Dermis blood vessel endothelial cell (primary cell): ENCODE results near the gene KLHDC3. TPM values are rescaled to one million over a fixed set of nuclear protein-coding genes. Genes with fewer than 3 reads are reported as not detected.

Experiments
- DNase-seq: peaks from one replicate; pipeline ENCODE4 v3.0.0; 2010
- total RNA-seq: library from RNA; depleted of rRNA; stranded (reverse); fragments of >200 nt; gene quantifications from 2 replicates; pipeline ENCODE4 v1.2.3, GENCODE V29; 2014

Gene KLHDC3, protein sequence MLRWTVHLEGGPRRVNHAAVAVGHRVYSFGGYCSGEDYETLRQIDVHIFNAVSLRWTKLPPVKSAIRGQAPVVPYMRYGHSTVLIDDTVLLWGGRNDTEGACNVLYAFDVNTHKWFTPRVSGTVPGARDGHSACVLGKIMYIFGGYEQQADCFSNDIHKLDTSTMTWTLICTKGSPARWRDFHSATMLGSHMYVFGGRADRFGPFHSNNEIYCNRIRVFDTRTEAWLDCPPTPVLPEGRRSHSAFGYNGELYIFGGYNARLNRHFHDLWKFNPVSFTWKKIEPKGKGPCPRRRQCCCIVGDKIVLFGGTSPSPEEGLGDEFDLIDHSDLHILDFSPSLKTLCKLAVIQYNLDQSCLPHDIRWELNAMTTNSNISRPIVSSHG
- total RNA-seq: 134 and 173 TPM in 2 replicates

DNA sequence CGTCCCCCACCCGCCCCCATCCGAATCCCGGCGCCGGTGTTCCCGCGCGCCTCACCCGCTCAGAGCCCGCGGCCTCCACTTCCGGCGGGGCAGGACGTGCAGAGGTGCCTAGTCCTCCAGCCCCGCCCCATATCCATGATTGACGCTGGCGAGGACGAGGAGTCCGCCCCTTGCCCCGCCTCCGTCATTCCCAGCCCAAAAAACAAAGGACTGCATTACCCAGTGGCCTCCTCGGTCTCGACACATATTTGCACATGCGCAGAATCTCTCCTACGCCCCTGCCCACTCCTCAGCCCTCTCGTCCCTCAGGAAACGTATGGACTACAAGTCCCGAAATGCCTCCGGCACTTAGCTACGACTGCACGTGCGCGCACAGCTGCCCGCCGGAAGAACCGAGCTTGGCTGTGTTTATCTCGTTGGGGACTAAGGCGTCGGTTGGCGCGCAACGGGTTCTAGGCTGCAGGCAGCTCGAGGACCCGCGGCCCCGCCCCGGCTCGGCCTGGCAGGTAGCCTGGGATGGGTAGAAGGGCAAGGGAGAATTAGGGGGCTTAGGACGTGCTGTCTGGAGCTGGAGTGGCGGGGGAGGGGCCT lies at the start of gene KLHDC3, which contains the start of gene MEA1:
KLHDC3 (plus strand) TSS at position 407 of the 591 bp plus-strand sequence. CDS start 2,944 bp downstream, outside the sequence.
MEA1 (minus strand) TSS at position 104 of the 591 bp plus-strand sequence. CDS start 133 bp downstream, outside the sequence.
- peak; percentile 100 for DNase-seq

DNA sequence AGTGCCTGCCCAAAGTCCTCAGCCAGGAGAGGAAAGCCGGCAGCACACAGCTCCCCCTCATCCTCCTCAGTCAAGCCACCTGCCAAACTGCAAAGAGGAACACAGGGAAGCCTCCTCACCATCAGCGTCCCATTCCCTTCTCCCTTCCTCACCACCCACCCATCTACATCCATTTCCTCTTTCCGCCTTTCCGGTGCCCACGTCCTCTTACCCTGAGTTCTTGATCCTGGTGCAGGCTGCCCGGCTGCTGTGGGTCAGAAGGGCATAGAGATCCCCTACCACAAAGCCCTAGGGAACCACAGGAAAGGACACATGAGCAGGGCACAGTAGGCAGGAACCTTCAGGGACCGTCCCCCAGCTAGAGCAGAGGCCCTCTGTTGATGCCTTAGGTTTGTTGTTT lies 47.5 kb upstream of the KLHDC3 start:
- DNase-seq: no peak

DNA sequence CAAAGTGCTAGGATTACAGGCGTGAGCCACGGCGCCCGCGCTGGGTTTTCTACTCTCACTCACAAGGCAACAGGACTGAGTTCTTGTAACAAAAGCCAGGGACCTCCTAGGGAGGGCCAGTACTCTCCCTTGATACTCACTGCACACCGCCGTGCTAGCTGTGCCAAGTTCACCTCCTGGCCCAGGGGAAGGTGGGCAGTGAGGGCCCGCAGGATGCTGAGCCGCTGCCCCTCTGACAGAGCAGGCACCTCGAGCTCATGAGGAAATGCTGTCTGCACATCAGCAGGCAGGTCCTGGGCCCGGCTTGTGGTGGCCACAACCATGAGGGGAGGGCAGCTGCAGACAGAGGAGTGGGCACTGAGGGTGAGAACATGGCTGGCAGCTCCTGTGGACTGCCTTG lies 46.8 kb upstream of the KLHDC3 start:
- DNase-seq: no peak

DNA sequence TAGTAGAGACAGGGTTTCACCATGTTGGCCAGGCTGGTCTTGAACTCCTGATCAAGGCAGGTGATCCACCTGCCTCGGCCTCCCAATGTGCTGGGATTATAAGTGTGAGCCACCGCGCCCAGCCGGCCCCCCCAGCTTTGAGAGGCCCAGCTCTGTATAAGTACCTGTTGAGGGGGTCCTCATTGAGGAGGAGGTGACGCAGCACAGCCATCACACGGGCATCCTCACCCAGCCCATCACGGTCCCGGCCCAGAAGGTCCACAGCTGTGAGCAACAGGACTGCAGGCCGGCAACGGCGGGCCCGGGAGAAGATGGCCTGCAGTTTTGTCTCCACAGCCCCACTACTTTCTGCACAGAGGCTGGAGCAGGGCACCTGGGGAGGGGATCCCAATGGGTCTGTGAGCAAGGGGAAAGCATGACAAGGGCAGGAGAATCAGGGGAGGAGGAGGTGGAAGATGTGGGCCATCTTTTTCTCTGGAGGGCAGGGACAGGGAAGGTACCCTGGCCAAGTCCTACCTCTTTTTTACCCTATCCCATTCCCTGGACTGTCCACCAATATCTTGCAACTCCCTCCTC lies 45.8 kb upstream of the KLHDC3 start:
- no peak for DNase-seq

DNA sequence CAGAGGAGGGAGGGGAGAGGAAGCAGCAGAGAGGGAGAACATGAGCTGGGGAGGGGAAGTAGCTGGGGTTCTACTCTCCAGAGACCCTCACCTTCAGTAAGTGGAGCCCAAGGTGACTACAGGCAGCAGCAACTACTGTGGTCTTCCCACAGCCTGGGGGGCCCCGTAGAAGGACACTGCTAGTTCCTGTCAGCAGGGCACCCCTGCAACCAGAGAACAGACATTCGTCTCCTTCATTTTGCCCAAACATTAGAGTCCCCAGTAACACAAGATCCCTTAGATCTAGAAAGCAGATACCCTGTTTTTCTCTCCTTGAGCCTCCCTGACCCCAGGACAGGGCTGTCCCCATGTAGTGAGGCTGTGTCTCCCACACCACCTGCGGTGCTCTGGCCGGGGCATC lies 45.3 kb upstream of the KLHDC3 start:
- DNase-seq: no peak

DNA sequence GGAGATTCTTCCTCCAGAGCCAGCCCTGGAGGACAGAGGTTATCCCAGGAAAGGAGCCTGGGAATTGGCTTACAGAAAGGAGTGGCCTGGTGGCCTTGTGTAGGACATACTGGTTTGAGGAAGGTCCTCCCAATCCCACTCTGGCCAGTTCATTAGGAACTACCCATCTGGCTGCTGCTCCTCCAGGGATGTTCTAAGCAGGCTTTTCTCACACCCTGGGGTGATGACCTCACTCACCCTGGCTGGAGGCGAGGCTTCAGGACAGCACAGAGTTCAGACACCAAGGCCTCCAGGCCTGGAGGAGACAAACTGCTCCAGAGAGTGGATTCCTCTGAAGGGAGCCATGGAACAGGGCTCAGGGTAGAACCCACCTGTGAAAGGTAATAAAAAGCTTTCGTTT lies 44.6 kb upstream of the KLHDC3 start:
- no peak for DNase-seq

DNA sequence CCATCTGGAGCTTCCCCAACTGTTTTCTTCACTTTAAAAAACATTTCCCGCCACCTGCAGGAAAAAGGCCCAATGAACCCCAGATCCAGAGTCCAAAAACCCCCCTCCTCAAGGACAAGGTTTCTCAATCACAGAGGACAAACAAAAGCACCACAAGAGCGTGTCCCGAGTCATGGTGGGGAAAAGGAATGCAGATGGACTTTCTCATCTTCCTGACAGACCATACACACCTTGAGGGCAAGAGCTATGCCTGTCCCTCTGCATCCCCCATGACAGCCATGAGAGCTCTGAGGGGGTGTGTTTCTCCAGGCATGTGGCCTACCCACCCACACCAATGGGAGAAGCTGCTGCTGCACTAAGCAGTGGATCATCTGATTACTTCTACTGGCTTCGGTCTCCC lies 44.1 kb upstream of the KLHDC3 start:
- no peak for DNase-seq

DNA sequence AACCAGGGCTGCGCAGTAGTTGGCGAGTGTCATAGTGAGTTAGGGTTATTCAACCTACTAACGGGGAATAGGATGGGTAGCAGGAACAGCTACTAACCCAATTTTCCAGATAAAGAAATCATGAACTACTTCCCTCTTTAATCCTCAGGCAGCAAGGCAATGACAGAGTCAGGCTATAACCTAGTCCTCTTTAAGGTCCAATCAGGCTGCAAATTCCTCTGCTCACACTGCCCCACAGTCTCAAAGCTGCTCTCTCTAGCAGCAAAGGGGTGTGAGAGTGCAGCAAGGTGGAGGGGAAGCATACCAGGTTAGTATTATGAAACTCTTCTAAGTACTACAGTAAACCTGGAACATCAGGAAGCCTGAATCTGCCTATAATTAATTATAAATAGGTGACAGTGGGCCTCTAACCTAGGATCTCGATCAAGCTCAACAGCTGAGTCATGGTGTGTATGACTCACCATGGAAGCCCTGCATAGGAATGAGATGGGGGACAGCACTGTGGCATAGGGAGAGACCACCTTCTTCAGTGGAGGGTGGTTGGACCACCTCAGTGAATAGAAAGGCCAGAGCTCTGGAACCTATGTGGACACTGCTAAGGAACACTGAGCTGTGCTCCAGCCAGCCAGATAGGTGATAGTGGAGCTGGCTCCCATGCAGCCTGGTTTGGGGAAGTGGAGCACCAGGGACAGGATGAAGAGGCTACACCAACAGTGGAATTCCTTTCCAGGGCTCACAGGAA lies 43.0 kb upstream of the KLHDC3 start:
- peak; percentile 30 for DNase-seq

DNA sequence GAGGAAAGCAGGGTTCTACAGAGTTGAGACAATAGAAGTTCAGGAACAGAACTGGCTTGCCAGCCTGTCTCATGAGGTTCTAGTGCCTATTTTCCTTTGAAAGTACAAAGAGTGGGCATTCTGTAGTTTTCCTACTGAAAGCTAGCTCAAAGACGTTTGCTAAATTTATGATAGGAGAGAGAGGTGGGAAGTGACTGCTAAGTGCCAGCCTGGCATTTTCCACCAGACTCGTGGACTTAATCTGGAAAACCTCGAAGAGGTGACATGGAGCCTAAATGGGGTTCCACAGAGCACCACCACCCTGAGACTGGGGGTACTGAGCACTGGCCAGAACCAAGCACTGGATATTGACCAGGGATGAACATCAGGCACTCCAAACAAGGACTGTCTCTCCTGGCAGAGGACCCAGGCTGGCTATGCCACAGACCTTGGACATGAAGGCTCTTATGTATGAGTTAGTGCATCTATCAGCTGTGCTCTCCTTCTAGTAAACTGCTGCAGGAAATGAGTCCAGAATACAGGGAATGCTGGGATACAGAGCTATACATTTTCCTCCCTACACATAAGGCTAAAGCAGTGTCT lies 42.2 kb upstream of the KLHDC3 start:
- no peak for DNase-seq

DNA sequence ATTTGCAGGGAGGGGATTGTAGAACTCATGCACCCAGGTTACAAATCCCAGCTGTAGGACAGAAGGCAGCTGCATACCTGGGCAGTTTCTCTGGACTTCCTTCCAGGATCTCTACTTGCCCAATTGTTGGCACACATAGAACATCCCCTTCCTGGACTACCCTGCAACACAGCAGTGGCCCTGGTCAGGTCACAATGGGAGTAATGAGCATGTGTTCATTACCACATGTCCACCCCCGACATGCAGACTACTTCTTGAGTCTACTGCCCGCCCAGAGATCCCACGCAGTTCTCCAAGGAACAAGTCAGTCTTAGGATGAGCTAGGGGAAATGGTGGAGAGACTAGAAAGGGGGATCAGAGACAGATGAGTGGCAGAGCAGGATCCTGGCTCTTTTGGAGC lies 40.1 kb upstream of the KLHDC3 start:
- DNase-seq: no peak

DNA sequence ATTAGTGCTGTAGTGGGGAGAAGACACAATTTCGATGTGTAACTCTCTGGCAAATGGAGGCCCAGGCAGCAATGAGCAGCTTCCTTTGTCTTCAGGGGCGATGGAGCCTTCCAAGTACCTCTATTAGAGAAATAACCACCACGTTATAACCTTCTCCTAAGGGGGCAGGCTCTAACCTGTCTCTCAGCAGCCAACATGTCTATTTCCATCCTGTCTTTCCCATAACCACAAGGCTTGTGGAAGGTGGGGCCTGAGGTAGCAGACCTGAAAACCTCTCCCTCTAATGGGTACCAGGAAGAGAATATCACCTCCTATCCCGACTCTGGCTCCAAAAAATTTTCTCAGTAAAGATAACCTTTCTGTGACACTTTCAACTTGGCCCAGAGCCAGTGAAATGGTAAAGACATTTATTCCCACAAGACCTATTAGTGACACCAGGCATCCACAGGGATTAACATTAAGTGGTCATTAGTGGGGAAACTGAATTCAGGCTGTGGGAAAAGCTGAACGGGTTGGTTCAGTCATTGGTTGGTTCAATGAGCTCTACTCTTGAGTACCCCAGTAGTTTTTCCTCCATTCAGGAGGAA lies 39.0 kb upstream of the KLHDC3 start:
- DNase-seq: no peak

DNA sequence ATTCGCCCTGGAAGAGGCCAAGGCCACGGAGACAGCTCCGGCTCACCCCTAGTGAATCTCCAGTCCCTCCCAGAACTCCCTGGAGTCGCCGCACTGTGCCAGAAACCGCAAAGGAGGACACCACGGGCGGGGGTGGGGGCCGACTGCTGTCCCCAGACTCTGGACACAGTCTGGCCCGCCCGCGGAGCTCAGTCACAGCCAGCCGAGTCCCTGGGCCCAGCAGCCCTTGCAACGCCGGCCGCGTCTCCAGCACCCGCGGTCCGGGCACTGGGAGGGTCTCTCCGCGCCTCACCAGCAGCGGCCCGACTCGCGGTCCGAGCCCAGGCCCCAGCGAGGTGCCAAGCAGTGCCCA lies 35.6 kb upstream of the KLHDC3 start:
- DNase-seq: peak; percentile 43

DNA sequence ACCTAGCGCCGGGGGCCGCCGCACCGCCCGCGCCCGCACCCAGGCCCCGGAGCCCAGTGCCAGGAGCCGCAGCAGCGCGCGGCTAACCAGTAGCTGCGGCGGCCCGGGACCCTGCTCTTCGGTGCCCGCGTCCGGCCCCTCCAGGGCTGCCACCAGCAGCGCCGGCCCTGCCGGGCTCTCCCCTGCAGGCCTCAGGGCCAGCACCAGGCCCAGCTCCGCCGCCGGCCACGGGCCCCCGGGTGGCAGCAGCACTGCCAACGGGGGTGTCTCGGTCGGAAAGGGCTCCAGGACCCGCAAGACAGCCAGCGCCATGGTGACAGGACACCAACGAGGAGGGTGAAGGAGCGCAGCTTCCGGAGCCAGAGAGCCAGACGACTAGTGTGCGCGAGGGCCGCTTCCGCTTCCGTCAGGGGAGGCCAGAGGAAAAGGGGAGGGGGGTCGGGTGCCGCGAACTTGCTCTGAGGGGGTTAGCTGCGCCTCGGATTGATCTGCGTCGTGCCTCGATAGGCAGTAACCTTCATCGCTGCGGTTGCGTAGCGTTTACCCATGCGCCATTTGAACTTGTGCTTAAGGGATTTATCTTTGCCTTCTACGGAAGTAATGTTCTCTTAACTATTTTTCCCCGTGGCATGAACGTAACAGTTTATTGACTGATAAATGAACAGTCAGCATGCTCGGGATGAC lies 35.1 kb upstream of the KLHDC3 start, which contains the start of gene PEX6:
PEX6 (minus strand) TSS at position 343 of the 684 bp plus-strand sequence; CDS start at position 312, 31 bp downstream.
- DNase-seq: peak; percentile 88

DNA sequence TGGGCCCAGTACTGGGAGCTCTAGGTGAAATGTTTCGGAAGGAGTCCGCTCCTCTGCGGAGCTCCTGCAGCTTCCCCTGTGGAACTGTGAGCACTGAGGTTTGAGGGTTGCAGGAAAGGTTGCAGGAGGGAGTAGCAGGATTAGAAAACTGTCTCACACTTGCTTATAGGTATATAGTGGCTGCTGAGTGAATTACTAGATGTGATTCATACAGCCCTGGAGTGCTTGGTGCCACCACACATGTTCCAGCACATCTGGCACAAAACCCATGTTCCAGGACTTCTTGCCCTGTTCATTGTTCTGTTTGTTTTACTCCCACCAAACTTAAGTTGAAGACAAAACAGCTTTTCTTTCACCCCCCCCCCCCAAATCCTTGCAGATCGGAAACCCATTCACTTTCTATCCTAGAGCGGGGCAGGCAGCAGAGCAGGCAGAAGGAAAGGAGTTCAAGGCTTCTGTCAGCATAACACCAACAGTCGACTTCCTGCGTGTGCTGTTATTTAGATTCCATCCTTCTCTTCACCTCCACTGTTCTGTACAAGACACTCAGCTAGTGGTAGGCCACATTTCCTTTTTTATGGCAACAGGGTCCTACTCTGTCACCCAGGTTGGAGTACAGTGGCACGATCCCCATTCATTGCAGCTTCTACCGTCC lies 34.4 kb upstream of the KLHDC3 start:
- DNase-seq: peak; percentile 45

DNA sequence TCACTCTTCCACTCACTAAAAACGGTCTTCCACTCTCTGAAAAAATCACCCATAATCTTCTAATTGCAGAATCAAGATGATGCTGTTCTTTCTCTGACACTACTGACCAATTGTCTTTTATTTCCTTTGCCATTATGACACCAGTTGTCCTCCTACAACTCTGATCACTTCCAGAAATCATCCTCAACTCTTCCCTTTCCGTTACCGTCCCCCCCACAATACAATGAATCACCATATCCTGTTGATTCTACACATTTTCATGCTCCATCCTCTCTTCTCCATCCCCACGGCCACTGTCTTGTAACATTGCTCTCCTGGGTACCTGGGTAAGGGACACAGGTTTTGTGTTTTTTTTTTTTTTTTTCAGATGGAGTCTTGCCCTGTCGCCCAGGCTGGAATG lies 32.2 kb upstream of the KLHDC3 start:
- DNase-seq: no peak

DNA sequence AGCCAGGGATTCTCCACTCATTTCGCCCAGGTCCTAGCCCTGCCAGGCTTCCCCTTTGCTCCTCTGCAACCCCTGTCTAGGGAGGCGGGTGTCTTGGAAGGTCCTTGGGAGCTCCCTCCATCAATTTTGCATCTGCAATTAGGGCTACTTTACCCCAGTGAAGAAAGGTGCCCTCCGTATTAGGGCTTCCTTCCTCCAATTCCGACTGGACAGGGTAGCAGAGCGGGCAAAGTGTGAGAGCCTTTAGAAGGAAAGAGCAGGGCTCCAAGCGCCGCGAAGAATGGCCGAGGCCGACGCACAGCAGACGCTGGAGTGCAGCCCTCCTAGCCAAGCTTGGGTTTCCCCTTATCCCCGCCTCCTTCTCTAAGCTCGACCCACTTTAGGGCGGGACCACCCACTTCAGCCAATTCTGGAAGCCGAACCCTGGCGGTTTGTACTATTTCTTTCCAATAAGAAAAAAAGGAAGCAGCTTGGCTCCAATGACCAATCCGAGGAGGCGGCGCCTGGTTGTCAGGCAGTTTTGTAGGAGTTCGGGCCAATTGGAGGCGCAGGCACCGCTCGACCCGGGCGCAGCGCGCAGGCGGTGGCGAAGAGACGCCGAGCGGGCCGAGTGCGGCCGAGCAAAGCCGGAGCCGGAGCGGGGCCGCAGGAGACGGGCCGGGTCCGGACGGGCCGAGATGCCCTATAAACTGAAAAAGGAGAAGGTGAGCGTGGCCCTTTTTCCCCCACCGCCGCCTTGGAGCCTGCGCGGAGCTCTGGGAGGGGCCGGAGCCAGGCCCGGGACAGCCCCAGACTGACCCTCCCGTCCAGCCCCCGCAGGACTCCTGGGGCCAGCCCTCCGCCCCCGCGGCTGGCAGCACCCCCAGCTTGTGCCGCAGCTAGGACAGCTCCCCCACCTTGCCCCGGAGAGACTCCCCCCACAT lies 29.8 kb upstream of the KLHDC3 start, which contains the start of gene PPP2R5D:
PPP2R5D (plus strand) TSS at position 570 of the 923 bp plus-strand sequence; CDS start at position 678, 108 bp downstream.
- peak; percentile 99 for DNase-seq

DNA sequence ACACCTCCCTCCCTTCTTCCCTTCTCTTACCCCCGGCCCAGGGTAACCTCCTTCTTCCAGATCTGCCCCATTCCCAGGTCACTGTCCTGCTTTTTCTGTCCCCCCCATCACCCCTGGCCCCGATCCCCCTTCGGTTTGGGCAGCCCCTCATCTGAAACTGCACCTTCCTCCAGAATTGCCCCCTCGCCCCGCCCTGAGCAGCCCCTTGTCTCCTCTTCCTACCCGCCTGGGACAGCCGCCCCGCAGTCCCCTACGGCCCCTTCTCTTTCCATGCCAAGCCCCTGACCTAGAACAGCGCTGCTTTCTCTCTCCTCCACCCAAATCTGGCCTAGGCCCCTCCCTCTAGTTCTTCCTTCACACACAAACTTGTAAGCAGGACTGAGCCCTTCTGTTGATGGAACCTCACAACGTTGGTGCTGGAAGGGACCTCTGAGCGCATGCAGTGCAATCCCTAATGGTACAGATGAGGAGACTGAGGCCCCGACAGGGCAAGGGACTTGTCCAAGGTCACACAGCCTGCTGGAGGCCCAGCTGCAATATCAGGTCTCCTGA lies 29.0 kb upstream of the KLHDC3 start:
- peak; percentile 30 for DNase-seq

DNA sequence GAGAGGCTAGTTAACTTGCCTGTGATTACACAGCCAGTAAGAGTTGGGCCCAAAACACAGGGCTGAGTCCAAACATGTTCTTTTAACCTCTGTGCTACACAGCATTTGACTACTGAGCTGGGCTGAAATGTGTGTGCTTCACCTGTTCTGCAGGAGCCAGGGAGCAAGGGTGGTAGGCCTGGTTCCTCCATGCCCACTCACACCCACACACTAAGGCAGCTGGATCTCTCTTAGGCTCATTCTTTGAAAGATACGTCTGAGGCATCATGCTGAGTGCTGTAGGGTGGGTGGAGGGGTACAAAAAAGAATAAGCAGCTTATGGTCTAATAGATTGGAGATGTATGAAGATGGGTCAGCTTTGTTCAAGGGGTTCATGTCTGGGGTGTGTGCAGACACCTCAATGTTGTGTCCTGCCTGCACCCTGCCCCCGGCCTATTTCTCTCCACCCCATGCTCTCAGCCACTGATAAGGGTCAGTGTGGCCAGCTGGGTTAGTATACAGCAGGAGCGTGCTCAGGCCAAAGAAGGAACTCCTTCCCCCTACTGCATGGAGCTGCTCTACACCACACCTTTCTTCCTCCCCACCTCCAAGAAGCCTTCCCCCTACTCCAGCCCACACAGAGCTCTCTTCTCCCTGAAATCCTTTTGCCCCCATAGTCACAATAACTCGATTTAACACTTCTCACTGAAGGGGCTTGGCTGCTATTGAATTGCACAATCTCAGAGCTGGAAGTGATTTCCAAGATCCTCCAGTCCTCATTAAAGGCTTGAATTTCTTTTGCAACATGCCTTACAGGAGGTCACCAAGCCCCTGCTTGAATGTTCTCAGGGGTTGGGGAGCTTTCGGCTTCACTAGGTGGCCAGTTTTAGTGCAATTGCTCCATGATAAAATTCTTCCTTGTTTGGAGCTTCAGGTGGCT lies 26.3 kb upstream of the KLHDC3 start:
- no peak for DNase-seq
